Mucosa of stomach (tissue), 1 donor: Measurements from ENCODE around the gene WDFY4.

Experiments used
- H3K27me3 ChIP-seq: one replicate; pipeline ENCODE4 v1.7.0; 2013; ENCODE audit warnings: mild to moderate bottlenecking, low read length; ENCODE audit not compliant: control insufficient read depth, insufficient read depth
- H3K36me3 ChIP-seq: one replicate; pipeline ENCODE4 v1.7.0; 2013; ENCODE audit warnings: low read length; ENCODE audit not compliant: control insufficient read depth, insufficient read depth
- H3K4me1 ChIP-seq: one replicate; pipeline ENCODE4 v1.7.0; 2013; ENCODE audit warnings: mild to moderate bottlenecking, low read length; ENCODE audit not compliant: control insufficient read depth, insufficient read depth
- H3K4me3 ChIP-seq: one replicate; pipeline ENCODE4 v1.7.0; 2013; ENCODE audit warnings: low read length
- H3K9ac ChIP-seq: one replicate; pipeline ENCODE4 v1.7.0; 2013; ENCODE audit warnings: mild to moderate bottlenecking, low read length, moderate library complexity
- H3K9me3 ChIP-seq: one replicate; pipeline ENCODE4 v1.7.0; 2013; ENCODE audit warnings: mild to moderate bottlenecking, low read length, moderate library complexity; ENCODE audit not compliant: control insufficient read depth
- donor health status: Pancreatic carcinoma.

Gene WDFY4

GRCh38 chr10:48974510-48975156 lies 290.0 kb downstream of the WDFY4 start:
- Histone ChIP-seq H3K36me3 (no peaks in the 10 kb centered on the region), H3K9me3 (no peaks in the 10 kb centered on the region), H3K4me1 (no peaks in the 10 kb centered on the region), H3K27me3 (no peaks in the 10 kb centered on the region), H3K9ac (no peak overlapping the region), H3K4me3 (no peak overlapping the region)

DNA sequence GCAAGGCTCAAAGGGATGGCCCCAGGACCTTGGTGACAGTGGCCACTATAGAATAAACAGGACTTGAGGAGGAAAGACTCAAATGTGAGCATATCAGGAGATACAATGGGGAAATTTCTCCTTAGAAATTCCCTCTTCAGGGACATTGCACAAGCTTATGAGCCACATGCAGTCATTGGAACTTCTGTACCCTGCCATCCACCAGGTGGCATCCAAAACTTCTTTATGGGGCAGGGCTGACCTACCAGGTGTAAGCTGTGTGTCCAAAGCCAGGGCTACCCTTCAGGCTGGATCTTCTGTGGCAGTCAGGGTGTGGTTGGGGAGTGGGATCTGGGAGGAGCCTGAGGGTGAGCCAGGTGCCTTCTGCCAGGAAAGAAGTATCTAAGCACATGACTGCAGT lies 291.5 kb downstream of the WDFY4 start:
- Histone ChIP-seq H3K4me3 (no peak overlapping the region), H3K36me3 (no peaks in the 10 kb centered on the region), H3K27me3 (no peaks in the 10 kb centered on the region), H3K9ac (no peak overlapping the region), H3K4me1 (no peaks in the 10 kb centered on the region), H3K9me3 (no peaks in the 10 kb centered on the region)

- H3K36me3 ChIP-seq: no peaks in the 10 kb centered on the region
- H3K4me3 ChIP-seq: no peak overlapping the region
- H3K9ac ChIP-seq: no peak overlapping the region
- H3K27me3 ChIP-seq: no peaks in the 10 kb centered on the region
- H3K4me1 ChIP-seq: no peaks in the 10 kb centered on the region
- no peaks in the 10 kb centered on the region for H3K9me3 ChIP-seq
Observed at GRCh38 chr10:48978318-48978717, 293.6 kb downstream of the WDFY4 start.

DNA sequence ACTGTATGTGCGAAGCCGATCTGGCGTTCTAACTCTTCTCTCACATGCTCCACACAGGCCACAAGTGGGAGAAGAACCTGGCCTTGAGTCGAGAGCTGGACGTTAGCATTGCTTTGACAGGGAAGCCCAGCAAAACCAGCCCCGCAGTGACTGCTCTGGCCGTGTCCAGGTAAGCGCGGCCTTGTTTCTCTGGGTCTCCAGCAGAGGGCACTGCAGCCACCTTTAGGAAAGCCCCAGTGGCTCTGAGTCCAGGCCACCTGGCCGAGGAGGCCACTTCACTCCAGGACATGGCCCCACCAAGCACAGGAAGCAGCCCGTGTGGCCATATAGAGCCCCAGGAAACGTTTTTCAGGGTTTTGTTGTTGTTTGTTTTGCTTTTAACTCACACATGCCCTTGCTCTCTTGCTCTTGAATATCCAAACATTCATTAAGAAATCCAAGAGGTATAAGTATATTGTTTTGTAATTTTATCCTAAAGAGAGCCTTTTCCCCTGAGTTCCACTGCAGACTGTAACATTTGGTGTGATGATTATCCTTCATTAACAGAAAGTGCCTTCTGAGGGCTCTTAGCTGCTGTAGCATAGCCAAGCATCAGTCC lies 296.7 kb downstream of the WDFY4 start:
- Histone ChIP-seq H3K9me3 (no peaks in the 10 kb centered on the region), H3K27me3 (no peaks in the 10 kb centered on the region), H3K9ac (no peak overlapping the region), H3K36me3 (no peaks in the 10 kb centered on the region), H3K4me3 (no peak overlapping the region), H3K4me1 (no peaks in the 10 kb centered on the region)

- Histone ChIP-seq H3K27me3 (no peaks in the 10 kb centered on the region), H3K4me3 (no peak overlapping the region), H3K9me3 (no peaks in the 10 kb centered on the region), H3K36me3 (no peaks in the 10 kb centered on the region), H3K4me1 (no peaks in the 10 kb centered on the region), H3K9ac (no peak overlapping the region)
Observed at GRCh38 chr10:48982584-48982983, 297.9 kb downstream of the WDFY4 start.

GRCh38 chr10:48983648-48984351 lies 299.1 kb downstream of the WDFY4 start:
- H3K27me3 ChIP-seq: no peaks in the 10 kb centered on the region
- no peak overlapping the region for H3K9ac ChIP-seq
- no peaks in the 10 kb centered on the region for H3K4me1 ChIP-seq
- H3K36me3 ChIP-seq: no peaks in the 10 kb centered on the region
- no peaks in the 10 kb centered on the region for H3K9me3 ChIP-seq
- no peak overlapping the region for H3K4me3 ChIP-seq

GRCh38 chr10:48985621-48986158 lies 301.0 kb downstream of the WDFY4 start:
- Histone ChIP-seq H3K9ac (no peak overlapping the region), H3K4me3 (no peak overlapping the region), H3K36me3 (no peaks in the 10 kb centered on the region), H3K27me3 (no peaks in the 10 kb centered on the region), H3K4me1 (no peaks in the 10 kb centered on the region), H3K9me3 (no peaks in the 10 kb centered on the region)

GRCh38 chr10:48990226-48990625 lies 305.6 kb downstream of the WDFY4 start:
- H3K27me3 ChIP-seq: no peaks in the 10 kb centered on the region
- peaks cover 7% of the 10 kb centered on the region for H3K4me1 ChIP-seq

DNA sequence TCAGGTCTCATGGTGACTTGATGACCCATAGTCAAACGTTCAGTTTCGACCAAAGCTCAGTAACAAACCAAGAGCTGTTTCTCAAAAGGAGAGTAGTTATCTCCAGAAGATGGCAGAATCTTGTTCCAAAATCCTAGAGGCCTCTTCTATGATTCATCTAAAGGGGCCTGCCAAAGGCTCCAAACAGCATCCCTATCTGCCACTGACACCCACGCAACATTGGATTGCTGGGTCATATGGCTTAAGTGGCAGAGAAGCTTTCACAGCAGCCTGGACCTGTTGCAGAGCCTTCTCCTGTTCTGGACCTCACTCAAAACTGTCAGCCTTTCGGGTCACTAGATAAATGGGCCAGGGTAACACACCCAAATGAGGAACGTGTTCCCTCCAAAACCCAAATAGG lies 309.0 kb downstream of the WDFY4 start:
- Histone ChIP-seq H3K4me1 (peaks cover 9% of the 10 kb centered on the region), H3K9ac (no peak overlapping the region), H3K4me3 (no peak overlapping the region), H3K27me3 (no peaks in the 10 kb centered on the region), H3K36me3 (no peaks in the 10 kb centered on the region), H3K9me3 (no peaks in the 10 kb centered on the region)

More at GRCh38 chr10:48990226-48990625, 305.6 kb downstream of the WDFY4 start:
- Histone ChIP-seq H3K9ac (no peak overlapping the region), H3K9me3 (no peaks in the 10 kb centered on the region), H3K4me3 (no peak overlapping the region), H3K36me3 (no peaks in the 10 kb centered on the region)

GRCh38 chr10:48996329-48996728 lies 311.7 kb downstream of the WDFY4 start:
- Histone ChIP-seq H3K9me3 (no peaks in the 10 kb centered on the region), H3K27me3 (no peaks in the 10 kb centered on the region), H3K4me3 (no peak overlapping the region), H3K36me3 (no peaks in the 10 kb centered on the region), H3K9ac (no peak overlapping the region), H3K4me1 (peaks cover 23% of the 10 kb centered on the region)

DNA sequence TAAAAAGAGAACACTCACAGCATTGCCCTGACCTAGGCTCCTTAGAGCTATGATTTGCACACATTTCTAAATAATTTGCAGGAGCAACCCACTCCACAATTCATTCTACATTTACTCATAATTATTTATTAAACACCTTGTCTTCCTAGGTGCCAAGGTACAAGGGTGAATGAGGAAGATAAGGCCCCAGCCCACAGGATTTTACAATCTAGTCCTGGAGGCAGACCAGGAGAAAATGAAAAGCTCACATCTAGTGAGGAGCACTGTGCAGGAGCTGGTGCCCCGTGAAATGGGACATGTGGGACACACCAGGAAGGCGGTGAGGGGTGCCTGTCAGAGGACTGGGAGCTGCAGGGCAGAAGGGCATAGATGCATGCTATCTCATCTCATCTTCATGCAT lies 314.7 kb downstream of the WDFY4 start:
- no peaks in the 10 kb centered on the region for H3K27me3 ChIP-seq
- no peaks in the 10 kb centered on the region for H3K36me3 ChIP-seq
- peaks cover 20% of the 10 kb centered on the region for H3K4me1 ChIP-seq
- no peak overlapping the region for H3K4me3 ChIP-seq
- H3K9ac ChIP-seq: no peak overlapping the region
- no peaks in the 10 kb centered on the region for H3K9me3 ChIP-seq
